ENCODE measurements around the gene MAN2A1.
"Not testable (repeated sequence)": the region's sequence is repeated elsewhere in the genome, so short reads cannot be mapped to it uniquely, and the experiment has no call there.

The MAN2A1 gene

DNA sequence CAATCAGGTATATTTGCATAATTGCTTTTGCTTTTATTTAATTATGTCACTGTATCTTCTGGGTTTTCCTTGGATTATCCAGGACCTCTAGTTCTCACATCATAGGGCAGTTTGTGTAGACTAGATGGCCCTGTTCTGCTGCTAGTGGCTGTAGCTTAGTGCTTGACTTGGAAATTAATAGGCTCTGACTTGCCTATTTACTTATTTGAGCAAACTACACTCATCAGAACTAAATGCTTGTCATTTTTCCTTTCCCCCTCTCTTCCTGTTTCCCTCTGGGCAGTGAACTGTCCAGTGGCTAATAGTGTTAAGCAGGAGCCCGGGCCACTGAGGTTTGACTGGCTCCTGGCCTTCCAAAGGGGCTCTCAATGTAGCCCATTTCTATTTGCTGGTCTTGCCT is 135.7 kb downstream of the MAN2A1 start:
- DNase-seq (ENCODE audit: low read depth, low spot score), result no peak

DNA sequence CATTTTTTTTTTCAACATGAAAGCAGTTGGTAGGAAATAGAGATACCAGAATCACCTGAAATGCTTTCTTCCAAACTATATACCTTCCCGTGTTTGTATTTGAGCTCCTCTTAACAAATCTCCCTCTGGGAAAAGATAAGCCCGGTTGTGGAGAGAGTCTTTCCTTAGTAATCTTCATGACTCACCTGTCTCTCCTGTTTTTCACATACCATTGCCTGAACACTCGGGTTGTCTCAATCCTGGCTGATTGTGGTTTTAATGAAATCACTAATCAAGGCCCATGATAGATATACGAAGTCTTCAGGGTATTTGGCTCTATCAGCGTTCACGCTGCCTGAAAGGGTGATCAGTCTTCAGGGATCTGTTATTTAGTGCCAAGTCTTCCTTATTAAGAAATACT is 136.7 kb downstream of the MAN2A1 start:
- no peak for DNase-seq (ENCODE audit: low read depth, low spot score)

DNA sequence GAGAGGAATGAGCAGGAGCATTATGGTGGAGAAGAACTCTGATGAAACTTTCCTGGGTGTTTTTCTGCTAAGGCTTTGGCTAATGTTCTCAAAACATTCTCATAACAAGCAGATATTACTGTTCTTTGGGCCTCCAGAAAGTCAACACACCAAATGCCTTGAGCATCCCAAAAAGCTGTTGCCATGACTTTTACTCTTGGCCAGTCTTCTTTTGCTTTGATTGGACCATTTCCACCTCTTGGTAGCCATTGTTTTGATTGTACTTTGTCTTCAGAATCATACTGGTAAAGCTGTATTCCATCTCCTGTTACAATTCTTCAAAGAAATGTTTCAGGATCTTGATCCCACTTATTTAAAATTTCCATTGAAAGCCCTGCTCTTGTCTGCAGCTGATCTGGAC is 139.6 kb downstream of the MAN2A1 start:
- DNase-seq (ENCODE audit: low read depth, low spot score), result no peak

DNA sequence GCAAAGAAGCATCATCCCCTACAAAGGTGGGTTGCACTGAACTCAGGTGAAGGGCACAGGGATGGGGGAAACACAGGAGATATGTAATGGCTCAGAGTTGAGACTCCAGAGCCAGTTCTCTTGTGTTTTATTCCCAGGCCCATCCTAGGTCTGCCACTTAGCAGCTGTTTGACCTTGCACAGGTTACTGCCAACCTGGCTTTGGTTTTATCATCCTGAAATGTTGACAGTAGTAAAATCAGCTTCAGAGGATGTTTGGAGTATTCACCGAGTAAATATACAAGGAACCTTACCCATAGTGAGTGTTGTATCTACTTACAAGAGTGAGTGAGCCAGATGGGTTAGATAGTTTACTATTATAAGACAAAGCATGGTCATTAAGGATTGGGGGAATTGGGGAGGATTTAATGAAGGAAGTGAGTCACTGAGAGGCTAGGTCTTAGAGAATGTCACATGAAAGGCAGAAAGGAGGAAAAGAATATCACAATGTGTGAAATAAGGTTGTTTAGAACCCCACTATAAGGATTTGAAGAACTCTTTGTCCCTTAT is 141.3 kb downstream of the MAN2A1 start:
- no peak for DNase-seq (ENCODE audit: low read depth, low spot score)

DNA sequence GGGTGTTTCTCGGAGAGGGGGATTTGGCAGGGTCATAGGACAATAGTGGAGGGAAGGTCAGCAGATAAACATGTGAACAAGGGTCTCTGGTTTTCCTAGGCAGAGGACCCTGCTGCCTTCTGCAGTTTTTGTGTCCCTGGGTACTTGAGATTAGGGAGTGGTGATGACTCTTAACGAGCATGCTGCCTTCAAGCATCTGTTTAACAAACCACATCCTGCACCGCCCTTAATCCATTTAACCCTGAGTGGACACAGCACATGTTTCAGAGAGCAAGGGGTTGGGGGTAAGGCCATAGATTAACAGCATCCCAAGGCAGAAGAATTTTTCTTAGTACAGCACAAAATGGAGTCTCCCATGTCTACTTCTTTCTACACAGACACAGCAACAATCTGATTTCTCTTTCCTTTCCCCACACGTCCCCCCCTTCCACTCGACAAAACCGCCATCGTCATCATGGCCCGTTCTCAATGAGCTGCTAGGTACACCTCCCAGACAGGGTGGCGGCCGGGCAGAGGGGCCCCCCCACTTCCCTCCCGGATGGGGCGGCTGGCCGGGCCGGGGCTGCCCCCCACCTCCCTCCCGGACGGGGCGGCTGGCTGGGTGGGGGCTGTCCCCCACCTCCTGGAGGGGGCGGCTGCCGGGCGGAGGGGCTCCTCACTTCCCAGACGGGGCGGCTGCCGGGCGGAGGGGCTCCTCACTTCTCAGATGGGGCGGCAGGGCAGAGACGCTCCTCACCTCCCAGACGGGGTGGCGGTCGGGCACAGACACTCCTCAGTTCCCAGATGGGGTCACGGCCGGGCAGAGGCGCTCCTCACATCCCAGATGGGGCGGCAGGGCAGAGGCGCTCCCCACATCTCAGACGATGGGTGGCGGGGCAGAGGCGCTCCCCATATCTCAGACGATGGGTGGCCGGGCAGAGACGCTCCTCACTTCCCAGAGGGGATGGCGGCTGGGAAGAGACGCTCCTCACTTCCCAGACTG is 142.8 kb downstream of the MAN2A1 start:
- not testable (repeated sequence) for DNase-seq (ENCODE audit: low read depth, low spot score)

DNA sequence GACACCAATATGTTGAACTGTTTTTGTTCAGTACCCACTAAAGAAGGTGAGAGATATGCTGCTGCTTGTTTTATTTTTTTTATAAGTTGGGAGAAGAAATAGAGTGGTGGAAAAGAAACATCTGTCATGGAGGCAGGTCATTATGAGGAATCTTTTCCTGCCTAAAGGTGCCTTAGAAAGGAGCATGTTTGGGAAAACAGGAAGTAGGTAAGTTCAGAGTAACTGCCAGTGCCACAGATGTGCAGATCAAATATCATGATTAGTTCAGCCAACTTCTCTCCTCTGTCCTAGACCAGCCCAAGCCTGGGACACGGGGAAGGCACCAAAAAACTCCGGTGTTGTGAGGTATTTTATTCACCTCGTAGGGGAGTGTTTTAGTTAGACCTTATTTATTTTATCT is 144.2 kb downstream of the MAN2A1 start:
- DNase-seq (ENCODE audit: low read depth, low spot score), result no peak

DNA sequence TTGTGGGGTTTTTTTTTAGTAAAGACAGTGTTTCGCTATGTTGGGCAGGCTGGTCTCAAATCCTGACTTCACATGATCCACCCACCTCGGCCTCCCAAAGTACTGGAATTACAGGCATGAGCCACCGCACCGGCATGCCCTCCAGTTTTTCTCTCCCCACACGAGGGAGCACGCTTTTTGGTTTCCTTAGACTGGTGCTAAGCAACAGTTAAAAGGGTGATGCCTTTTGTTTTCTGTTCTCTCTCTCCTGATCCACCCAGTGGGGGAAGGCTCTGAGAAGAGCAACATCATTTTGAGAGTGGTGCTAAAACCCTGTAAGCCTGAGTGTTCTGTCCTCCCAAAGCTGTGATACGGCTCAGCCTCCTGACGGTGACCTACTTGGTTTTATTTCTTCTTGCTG is 146.6 kb downstream of the MAN2A1 start:
- peak; percentile 32 for DNase-seq (ENCODE audit: low read depth, low spot score)

DNA sequence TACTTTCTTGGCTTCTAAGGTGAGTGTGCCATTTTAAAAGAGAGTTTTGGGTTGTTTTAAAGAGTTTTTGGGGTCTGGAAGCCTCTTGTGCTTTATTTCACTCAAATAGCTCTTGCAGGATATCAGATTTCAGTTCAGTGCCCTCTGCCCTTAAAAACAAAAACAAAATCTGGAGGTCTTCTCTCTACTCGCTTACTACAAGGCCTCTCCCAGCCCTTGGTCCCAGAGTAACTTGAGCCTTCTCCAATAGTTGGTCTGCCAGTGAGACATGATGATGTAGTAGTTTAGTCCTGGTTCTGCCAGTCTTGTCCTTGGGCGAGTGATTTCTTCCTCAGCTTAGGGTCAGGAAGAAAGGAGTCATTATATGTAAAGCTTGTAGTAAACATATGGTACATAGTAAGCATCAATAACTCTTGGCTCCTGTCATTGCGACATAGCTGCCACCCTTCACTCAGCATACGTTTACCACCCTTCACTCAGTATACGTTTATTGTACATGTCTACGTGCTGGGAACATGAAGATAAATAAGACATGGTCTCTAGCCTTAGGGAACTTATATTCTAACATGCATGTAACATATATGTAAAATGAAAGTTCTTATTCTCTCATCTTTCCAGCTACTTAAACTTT is 147.6 kb downstream of the MAN2A1 start:
- no peak for DNase-seq (ENCODE audit: low read depth, low spot score)

DNA sequence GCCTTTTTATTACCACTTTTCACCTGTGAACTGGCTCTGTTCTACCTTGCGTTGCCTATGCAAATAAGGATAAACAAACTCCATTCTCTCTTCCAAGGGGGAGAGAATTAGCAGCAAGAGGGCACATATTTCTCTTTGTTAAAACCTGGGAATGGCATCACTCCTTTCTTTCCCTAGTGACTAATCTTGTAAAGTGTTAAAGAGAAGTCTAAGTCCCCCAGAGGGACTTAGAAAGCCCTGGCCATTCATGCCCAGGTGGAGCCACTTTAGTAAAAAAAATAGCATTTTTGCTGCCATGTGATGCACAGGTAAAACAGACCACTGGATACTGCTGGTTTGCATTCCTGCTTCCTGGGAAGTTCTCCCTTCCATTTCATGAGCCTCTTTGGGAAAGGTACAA is 148.4 kb downstream of the MAN2A1 start:
- no peak for DNase-seq (ENCODE audit: low read depth, low spot score)

DNA sequence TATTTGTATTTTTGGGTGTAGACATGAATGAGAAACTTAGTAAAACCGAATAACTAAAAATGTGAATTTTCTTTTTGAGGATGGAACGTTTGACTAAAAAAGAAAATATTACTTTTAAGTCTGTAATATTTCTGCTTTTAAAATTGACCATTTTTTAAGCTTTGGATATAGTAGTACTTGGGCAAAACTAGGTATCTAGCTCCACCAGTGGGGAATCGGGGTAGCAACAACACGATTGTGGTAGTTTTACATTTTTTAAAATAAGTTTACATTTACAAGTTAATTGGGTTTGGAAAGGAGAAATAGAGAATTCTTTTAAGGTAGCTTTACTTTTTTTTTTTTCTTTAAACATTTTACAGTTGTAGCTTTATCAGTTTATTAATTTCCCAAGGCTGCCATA is 154.4 kb downstream of the MAN2A1 start:
- DNase-seq (ENCODE audit: low read depth, low spot score), result no peak

DNA sequence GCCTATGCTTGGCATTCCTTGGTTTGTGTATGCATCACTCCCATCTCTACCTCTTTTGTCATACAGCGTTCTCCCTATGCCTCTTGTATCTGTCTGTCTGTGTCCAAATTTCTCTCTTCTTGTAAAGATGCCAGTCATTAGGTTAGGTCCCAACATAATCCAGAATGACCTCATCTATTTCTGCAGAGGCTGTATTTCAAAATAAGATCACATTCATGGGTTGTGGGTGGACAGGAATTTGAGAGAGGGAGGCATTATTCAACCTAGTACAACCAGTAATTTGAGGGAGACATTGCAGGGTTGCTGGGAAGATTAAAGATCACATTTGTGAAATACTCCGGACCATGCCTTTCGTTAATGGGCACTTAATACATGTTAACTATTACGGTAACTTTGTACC is 155.0 kb downstream of the MAN2A1 start:
- no peak for DNase-seq (ENCODE audit: low read depth, low spot score)

DNA sequence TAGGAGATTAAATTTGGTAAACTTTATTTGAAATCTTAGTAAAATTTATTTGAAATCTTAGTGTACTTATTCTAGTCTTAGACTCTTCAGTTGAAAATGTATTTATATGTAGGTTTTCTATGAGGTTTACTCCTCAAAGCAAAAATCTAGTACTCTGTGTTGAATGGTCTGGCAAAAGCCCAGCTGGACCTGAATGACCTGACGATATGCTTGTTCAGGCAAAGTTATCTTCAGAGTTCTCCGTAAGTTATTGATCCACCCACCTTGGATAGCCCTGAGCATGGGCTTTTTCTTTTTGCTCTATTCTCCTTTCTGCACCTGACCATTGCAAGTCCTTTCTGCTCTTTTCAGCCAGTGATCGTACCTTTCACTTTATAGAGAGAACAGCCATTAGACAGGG is 158.4 kb downstream of the MAN2A1 start:
- DNase-seq (ENCODE audit: low read depth, low spot score), result no peak

DNA sequence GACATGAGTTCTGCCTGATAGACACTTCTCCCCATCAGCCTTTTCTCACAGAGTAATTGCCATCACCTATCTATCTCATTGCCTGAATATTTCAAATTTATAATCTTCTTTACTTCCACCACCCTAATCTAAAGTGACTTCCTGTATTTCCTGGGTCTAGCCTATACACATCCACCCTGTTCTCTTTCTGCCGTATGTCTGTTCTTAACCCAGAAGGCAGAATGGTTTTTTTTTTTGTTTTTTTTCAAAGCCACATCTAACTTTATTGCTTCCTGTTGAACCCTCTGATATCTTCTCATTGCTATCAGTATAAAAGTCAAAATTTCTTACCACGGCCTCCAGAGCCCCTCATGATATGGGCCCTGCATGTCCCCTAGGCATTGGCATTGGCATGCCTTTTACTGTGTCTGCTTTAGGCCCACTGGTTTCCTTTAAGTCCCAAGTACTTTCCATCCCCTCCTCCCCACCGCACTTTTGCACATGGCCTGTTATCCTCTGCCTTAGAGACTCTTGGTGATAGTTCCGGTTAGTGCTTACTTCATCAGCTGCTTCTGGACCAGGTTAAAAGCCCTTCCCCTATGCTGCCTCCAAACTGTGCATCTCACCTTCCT is 159.9 kb downstream of the MAN2A1 start:
- no peak for DNase-seq (ENCODE audit: low read depth, low spot score)

DNA sequence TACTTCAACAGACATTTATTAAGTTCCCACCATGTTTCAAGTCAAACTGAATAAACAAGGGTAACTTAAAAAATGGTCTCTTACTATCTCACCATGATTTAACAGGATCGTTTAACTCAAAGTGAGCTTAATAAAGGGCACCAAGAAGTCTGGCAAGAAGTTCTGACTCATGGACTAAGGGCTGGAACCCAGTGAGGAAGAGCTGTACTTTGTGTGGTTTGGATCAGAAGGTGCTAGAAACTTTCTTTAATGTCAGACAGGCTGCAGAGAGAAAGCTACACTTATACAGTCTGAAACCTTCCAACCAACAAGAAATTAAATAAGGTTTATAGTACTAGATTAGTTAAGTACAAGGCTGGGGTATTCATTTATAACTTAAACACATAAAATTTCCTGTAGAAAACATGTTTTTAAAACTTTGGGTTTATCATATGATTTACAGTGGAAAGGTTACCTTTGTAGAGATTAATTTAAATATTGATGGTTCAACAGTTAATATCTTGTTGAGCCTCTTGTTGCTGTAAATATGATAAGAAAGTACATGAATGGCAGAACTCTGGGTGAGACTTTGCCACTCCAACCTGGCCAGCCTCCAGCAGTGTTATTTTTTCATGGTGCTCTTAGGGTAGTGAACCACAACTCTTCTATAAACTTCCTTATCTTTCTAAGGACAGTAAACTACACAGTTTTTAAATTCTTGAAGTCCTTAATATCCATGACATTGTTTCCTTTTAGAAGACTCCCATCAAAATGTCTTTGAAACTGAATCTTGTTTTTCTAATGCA is 162.8 kb downstream of the MAN2A1 start:
- DNase-seq (ENCODE audit: low read depth, low spot score), result no peak

DNA sequence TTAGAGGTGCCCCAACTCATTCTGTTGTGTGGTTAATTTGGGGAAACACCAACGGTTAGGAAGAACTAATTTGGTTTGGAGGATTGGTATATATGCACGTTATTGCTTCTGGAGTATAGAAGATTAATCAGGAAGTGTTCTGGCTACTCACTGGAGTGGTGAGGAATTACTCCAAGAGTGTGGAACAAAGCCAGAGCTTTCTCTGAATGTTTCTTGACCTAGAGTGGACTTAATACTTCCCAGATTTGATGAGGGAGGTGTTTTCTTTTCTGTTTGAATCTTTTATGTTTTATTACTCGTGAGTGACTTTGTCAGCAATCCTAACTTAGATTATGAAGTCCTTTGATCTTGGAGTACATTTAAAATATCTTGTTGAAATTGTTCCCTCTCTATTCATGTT is 163.7 kb downstream of the MAN2A1 start:
- no peak for DNase-seq (ENCODE audit: low read depth, low spot score)

DNA sequence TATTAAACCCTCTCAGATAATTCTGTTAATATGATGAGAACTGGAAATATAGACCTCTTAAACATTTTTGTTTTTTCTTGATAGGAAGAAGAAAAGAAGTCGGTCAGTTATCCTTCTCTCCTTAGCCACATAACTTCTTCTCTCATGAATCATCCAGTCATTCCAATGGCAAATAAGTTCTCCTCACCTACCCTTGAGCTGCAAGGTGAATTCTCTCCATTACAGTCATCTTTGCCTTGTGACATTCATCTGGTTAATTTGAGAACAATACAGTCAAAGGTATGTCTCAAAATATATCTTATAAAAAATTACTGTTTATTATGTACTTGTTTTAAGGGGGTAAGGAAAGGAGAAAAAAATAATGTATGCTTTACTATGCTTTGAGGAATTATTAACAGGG is 165.3 kb downstream of the MAN2A1 start:
- no peak for DNase-seq (ENCODE audit: low read depth, low spot score)

DNA sequence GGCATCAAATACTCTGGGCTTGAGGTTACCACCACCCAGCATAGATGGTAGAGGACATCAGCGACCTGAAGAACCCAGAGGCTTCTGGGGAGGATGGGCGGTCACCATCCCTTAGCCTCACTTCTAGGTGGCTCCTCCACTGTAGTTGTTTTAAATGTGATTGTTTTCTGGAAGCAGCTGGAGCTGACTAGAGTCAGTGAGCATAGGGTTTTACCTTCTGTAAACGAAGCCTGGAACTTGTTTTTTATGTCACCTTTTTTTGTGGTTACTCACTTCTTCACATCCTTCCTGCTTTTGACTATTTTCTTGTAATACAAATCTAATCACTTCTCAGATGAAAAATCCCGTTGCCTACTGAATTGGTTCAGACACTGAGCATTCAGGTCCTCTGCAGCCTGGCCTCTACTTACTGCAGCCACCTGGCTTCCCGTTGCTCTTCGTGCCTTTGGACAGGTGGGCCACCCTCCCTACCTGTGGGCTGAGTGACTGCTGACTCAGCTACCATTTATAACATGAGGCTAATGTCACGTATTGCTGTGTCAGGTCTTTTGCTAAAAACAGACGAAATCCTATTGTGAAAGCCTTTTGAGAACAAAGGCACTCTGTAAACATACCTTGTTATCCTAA is 167.8 kb downstream of the MAN2A1 start:
- DNase-seq (ENCODE audit: low read depth, low spot score), result no peak

DNA sequence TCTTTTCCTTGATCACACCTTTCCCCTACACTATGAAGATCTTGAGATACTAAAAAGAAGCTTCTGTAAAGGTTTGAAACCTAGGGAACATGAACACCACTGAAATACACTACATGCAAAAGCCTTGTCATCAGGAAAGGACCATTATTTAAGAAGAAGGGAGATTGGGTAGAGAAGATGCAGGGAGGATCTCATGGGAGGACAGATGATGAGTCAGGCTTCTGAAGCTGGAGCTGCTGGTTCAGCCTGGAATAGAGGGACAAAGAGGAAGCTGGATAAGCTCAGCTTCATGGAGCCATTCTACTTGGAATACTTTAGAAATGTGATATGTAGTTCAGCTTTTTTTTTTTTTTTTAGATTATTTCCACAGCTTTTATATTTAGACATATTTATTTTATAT is 169.8 kb downstream of the MAN2A1 start:
- no peak for DNase-seq (ENCODE audit: low read depth, low spot score)

DNA sequence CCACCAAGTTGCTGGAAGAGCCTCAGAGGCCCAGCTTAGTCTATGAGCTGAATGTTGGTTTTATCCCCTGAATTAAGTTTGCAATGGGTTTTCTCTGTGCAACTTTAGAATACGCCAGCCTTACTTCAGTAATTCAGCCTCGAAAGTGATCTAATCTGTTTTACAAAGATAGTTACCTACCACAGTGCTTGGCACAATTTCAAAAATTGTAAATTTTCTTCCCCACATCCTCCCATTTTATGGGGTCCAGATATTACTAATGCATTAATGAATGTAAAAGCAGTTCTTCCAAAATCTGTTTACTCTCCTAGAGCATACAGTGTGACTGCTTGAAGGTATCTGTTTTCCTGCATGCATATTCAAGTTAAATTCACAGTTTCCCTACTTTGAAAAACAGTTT is 172.6 kb downstream of the MAN2A1 start:
- DNase-seq (ENCODE audit: low read depth, low spot score), result no peak

DNA sequence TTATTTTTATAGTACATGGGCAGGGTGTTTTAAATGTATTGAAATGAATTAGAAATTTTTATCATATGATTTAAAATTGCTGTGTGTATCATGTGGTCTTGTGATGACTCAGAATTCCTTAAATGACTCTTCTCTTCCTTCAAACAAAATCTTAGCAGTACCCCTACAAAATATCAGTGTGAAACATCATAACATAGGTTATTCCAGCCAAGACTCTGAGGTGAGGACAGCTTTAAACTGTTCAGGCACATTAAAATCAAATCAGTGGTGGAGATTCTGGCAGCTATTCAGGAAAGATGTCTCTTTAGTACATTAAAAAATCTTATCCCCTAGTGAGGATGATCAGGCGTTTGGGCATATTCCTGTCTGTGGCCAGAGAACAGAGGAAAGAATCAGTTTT is 174.0 kb downstream of the MAN2A1 start:
- DNase-seq (ENCODE audit: low read depth, low spot score), result no peak

DNA sequence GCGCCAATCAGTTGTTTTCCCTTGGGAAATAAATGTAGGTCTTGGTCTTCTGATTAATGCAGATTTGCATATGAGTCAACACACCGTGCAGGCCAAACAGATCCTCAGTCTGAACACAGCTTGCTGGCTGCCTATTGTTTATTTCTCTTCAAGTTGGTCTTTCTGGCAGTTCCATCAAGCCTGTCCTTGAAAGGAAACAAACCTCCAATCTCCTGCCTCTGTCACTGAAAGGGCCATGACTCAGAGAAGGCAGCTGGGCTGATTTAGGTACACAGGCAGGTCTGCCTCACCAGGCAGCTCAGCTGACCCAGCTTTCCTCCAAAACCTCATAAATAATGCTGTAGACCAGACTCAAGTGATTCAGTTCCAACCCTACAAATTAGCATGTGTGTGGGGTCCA is 175.9 kb downstream of the MAN2A1 start:
- peak; percentile 64 for DNase-seq (ENCODE audit: low read depth, low spot score)

Data from ELF-1 (cell line).